Transverse colon (tissue), 4 donors: ENCODE results near the gene VAV2. TPM values are rescaled to one million over a fixed set of nuclear protein-coding genes. Genes with fewer than 3 reads are reported as not detected.
"Not testable (repeated sequence)": the region's sequence is repeated elsewhere in the genome, so short reads cannot be mapped to it uniquely, and the experiment has no call there.

Experiments used
- DNase-seq: peaks from one replicate; pipeline ENCODE4 v3.0.0-alpha.2; 2019
- H3K27ac ChIP-seq, 4 donors: fragments of 200-600 bp; sonication (generic); 2 replicates each; pipeline ENCODE4 v1.5.1; 2016 to 2018; ENCODE audit warnings: inconsistent platforms in 4 of 4
- H3K27me3 ChIP-seq: fragments of 200-600 bp; sonication (generic); 2 replicates; pipeline ENCODE4 v1.5.1; 2017; ENCODE audit warnings: inconsistent platforms
- H3K36me3 ChIP-seq, 4 donors: fragments of 200-600 bp; sonication (generic); 2 replicates each; pipeline ENCODE4 v1.5.1; 2017 to 2019; ENCODE audit warnings: inconsistent platforms in 4 of 4
- H3K4me1 ChIP-seq, 4 donors: fragments of 200-600 bp; sonication (generic); 2 replicates each; pipeline ENCODE4 v1.5.1; 2017 to 2020; ENCODE audit warnings: inconsistent platforms in 4 of 4
- H3K4me3 ChIP-seq, 4 donors: fragments of 200-600 bp; sonication (generic); 1 replicate in 1 of 4; 2 replicates in 3 of 4; pipeline versions ENCODE4 v1.5.1 to v1.6.1; 2017 to 2019; ENCODE audit warnings: inconsistent platforms in 4 of 4
- H3K9me3 ChIP-seq, 2 donors: fragments of 200-600 bp; sonication (generic); 2 replicates each; pipeline ENCODE4 v1.5.1; 2017 to 2019; ENCODE audit warnings: inconsistent platforms in 2 of 2
- EP300 ChIP-seq: sonication (generic); formaldehyde crosslinking; IDR thresholded peaks from one replicate; pipeline ENCODE4 v1.6.1; 2017; ENCODE audit warnings: antibody characterized with exemption, low read depth
- POLR2A ChIP-seq: fragments of 450-650 bp; IDR thresholded peaks from one replicate; pipeline ENCODE4 v1.6.1; 2016; ENCODE audit warnings: antibody characterized with exemption, mild to moderate bottlenecking, moderate library complexity
- POLR2AphosphoS5 ChIP-seq, 3 donors: sonication (generic); formaldehyde crosslinking; IDR thresholded peaks; one replicate each; pipeline ENCODE4 v1.6.1; 2016; ENCODE audit warnings: antibody characterized with exemption in 3 of 3
- WGBS, 2 donors: methylation state at CpG; one replicate each; pipeline ENCODE4 v1.1.5; 2018; ENCODE audit warnings: low coverage in 1 of 2; 5-methylcytosine and 5-hydroxymethylcytosine counted together
- in situ Hi-C, 4 donors: fragments of 200-750 bp; cut with MboI; loops; one replicate each; pipeline versions ENCODE4 v1.15.0 to v1.15.1; 2017; ENCODE audit warnings: low sequenced_read_pairs in 3 of 4, low pct_ligation_motif_present in 1 of 4, low pct_unique_long_range_greater_than_20kb in 1 of 4
- intact Hi-C: fragments of 100-400 bp; cut with DNase I; formaldehyde crosslinking; loops from one replicate; pipeline ENCODE4 v1.15.1; 2023; ENCODE audit warnings: low total_unique reads
- total RNA-seq, 4 donors: library from RNA; depleted of rRNA; stranded (reverse); fragments of >200 nt; gene quantifications; one replicate each; pipeline ENCODE4 v1.1.0, GENCODE V29; 2016
- TF ChIP-seq, protein P1 (sequence below), 5 experiments: fragments of 200-600 bp in 3 of 5; fragments of 450-650 bp in 2 of 5; sonication (generic) in 3 of 5; IDR thresholded peaks; 1 replicate in 2 of 5; 2 replicates in 3 of 5; pipeline ENCODE4 v1.5.1; 2016 to 2017; ENCODE audit warnings: antibody characterized with exemption in 5 of 5, inconsistent platforms in 3 of 5, mild to moderate bottlenecking in 2 of 5, moderate library complexity in 1 of 5

Gene VAV2
- total RNA-seq, 4 donors from 2014 or later = 8.2 to 52.4 (median 24.5) TPM

DNA sequence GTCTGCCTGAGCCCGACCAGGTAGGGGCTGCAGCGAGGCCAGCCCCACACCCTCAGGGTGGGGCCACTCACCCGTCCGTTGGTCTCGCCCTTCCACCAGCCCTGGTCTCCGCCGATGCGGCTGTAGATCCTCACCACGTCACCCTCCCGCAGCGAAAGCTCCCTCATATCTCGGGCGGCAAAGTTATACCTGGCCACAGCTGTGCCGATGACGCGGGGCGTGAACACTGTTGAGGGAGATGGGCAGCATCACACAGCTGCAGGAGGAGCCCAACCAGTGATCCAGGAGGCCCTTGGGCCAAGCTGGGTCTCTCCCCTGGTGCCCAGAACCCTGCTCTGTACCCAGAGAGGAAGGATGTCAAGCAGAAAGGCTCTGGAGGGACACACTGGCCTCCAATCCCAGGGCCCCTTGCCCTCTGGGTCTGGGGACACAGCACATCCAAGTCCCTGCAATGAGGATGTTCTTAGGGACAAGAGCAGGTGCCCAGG is 223.7 kb downstream of the VAV2 start:
- Histone ChIP-seq H3K36me3 (peaks cover 0 to 13% (median 4%) of the 10 kb centered on the region in 4 donors), H3K4me3 (no peak overlapping the region), H3K27me3 (no peaks in the 10 kb centered on the region), H3K9me3 (peaks cover 0 to 7% of the 10 kb centered on the region in 2 donors), H3K4me1 (no peaks in the 10 kb centered on the region), H3K27ac (no peak overlapping the region)
- DNase-seq = no peak
- in situ Hi-C loops (no loop called here), intact Hi-C loops (no loop called here)
- 98% methylated on average over 17 of the region's 17 CpGs; no CpG with 5 or more reads in 1 of the 2 donors for WGBS, 2 donors
- TF ChIP-seq EP300 = no peak
- TF ChIP-seq, protein P1, sequence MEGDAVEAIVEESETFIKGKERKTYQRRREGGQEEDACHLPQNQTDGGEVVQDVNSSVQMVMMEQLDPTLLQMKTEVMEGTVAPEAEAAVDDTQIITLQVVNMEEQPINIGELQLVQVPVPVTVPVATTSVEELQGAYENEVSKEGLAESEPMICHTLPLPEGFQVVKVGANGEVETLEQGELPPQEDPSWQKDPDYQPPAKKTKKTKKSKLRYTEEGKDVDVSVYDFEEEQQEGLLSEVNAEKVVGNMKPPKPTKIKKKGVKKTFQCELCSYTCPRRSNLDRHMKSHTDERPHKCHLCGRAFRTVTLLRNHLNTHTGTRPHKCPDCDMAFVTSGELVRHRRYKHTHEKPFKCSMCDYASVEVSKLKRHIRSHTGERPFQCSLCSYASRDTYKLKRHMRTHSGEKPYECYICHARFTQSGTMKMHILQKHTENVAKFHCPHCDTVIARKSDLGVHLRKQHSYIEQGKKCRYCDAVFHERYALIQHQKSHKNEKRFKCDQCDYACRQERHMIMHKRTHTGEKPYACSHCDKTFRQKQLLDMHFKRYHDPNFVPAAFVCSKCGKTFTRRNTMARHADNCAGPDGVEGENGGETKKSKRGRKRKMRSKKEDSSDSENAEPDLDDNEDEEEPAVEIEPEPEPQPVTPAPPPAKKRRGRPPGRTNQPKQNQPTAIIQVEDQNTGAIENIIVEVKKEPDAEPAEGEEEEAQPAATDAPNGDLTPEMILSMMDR (IDR thresholded peaks at IDR 0.05) = no peak

DNA sequence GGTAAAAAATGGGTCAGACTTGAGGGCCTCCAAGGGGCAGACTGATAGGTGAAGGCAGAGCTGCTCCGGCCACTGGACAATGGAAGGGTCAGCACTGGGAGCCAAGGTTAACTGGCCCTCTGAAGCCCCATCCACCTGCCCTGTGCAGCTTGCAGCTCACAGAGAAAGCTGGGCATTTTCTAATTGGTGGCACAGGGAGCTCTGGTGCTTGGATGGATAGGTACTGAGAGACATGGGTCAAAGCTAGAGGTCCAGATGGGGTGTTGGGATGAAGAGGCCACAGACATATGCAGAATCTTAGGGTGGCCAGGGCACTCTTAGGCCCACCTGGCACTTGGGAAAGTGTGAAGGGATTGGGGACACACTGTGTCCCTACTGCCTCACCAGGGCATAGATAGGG is 224.5 kb downstream of the VAV2 start:
- Histone ChIP-seq H3K27ac (no peak overlapping the region), H3K36me3 (peaks cover 0 to 18% (median 4%) of the 10 kb centered on the region in 4 donors), H3K9me3 (peaks cover 0 to 7% of the 10 kb centered on the region in 2 donors), H3K27me3 (no peaks in the 10 kb centered on the region), H3K4me1 (no peaks in the 10 kb centered on the region), H3K4me3 (no peak overlapping the region)
- DNase-seq = no peak
- TF ChIP-seq EP300 (no peak), POLR2A (no peak), POLR2AphosphoS5 (IDR thresholded peaks at IDR 0.05) (no peak)
- TF ChIP-seq, protein P1 (IDR thresholded peaks at IDR 0.05) = no peak
- in situ Hi-C loops (no loop called here), intact Hi-C loops (no loop called here)
- WGBS, 2 donors = 92% methylated on average over 1 of the region's 1 CpG; no CpG with 5 or more reads in 1 of the 2 donors

DNA sequence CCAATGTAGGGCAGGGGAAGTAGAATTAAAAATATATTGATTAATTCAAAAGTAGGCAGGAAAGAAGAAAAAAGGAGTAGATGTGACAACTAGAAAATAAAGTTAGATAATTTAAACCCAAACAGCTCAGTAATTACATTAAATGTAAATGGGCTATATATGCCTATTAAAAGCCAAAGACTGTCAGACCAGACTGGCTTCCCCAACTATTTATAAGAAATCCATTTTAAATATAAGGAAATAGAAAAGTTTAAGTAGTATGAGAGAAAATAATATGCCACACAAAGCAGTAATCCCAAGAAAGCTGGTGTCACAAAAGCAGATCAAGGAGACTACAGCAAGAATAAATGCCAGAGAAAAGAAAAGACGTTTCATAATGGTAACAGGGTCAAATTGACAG is 225.1 kb downstream of the VAV2 start:
- DNase-seq = no peak
- Histone ChIP-seq H3K27me3 (no peaks in the 10 kb centered on the region), H3K9me3 (peaks cover 0 to 7% of the 10 kb centered on the region in 2 donors), H3K27ac (no peak overlapping the region), H3K4me1 (no peaks in the 10 kb centered on the region), H3K36me3 (peaks cover 0 to 18% (median 4%) of the 10 kb centered on the region in 4 donors), H3K4me3 (no peak overlapping the region)
- 86 to 100% methylated on average over 1 of the region's 1 CpG for WGBS, 2 donors
- in situ Hi-C loops (no loop called here), intact Hi-C loops (no loop called here)
- TF ChIP-seq EP300 = no peak
- no peak for TF ChIP-seq POLR2AphosphoS5 (IDR thresholded peaks at IDR 0.05)
- TF ChIP-seq, protein P1 (IDR thresholded peaks at IDR 0.05) = no peak
- TF ChIP-seq POLR2A = no peak

DNA sequence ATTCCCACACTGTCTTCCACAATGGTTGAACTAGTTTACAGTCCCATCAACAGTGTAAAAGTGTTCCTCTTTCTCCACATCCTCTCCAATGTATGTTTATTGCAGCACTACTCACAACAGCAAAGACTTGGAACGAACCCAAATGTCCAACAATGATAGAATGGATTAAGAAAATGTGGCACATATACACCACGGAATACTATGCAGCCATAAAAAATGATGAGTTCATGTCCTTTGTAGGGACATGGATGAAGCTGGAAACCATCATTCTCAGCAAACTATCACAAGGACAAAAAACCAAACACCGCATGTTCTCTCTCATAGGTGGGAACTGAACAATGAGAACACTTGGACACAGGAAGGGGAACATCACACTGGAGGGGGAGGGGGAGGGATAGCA is 225.9 kb downstream of the VAV2 start:
- in situ Hi-C loops, H3K27ac ChIP-seq, H3K4me1 ChIP-seq, H3K27me3 ChIP-seq, DNase-seq, H3K9me3 ChIP-seq, intact Hi-C loops, H3K4me3 ChIP-seq: not testable (repeated sequence)
- 90 to 93% methylated on average over 2 to 3 of the region's 3 CpGs for WGBS, 2 donors
- H3K36me3 ChIP-seq = peaks cover 0 to 18% (median 4%) of the 10 kb centered on the region in 4 donors
